HG03342 (cell line): ENCODE results near the gene ACSS2.

Experiments used
- ATAC-seq: cut with Tn5 transposase; IDR thresholded peaks from one replicate; pipeline ENCODE4 v1.9.1; 2021; ENCODE audit warnings: mild to moderate bottlenecking, moderate library complexity; ENCODE audit not compliant: unreplicated experiment

ACSS2 gene

GRCh38 chr20:34971561-34972235, 95.3 kb downstream of the ACSS2 start:
- ATAC-seq, result no peak

- ATAC-seq, result no peak
These were observed 97.8 kb downstream of the ACSS2 start for GRCh38 chr20:34974246-34974645.

- ATAC-seq, result no peak
These were observed 99.9 kb downstream of the ACSS2 start for GRCh38 chr20:34976286-34976685.
